Neuronal stem cell (in vitro differentiated cells): ENCODE measurements around the gene KANK3.

Source experiments
- DNase-seq: peaks from one replicate; pipeline ENCODE4 v3.0.0-alpha.2; 2013; ENCODE audit warnings: low spot score
- H2AFZ ChIP-seq: one replicate; pipeline ENCODE4 v1.6.1; 2013; ENCODE audit warnings: mild to moderate bottlenecking, low read length, inconsistent platforms
- H2AK5ac ChIP-seq: 2 replicates; pipeline ENCODE4 v1.6.1; 2013; ENCODE audit warnings: low read depth, mild to moderate bottlenecking, inconsistent platforms, low read length, moderate library complexity, mixed read lengths
- H2BK120ac ChIP-seq: 2 replicates; pipeline ENCODE4 v1.6.1; 2013; ENCODE audit warnings: low read depth, mild to moderate bottlenecking, inconsistent platforms, low read length, moderate library complexity, mixed read lengths
- H2BK12ac ChIP-seq: one replicate; pipeline ENCODE4 v1.6.1; 2013; ENCODE audit warnings: low read length, inconsistent platforms
- H2BK15ac ChIP-seq: 2 replicates; pipeline ENCODE4 v1.6.1; 2013; ENCODE audit warnings: mild to moderate bottlenecking, low read length, inconsistent platforms, mixed read lengths
- H2BK5ac ChIP-seq: one replicate; pipeline ENCODE4 v1.6.1; 2013; ENCODE audit warnings: inconsistent platforms, mild to moderate bottlenecking, low read length, moderate library complexity
- H3K14ac ChIP-seq: one replicate; pipeline ENCODE4 v1.6.1; 2013; ENCODE audit warnings: low read length, inconsistent platforms
- H3K18ac ChIP-seq: 2 replicates; pipeline ENCODE4 v1.6.1; 2013; ENCODE audit warnings: low read length, inconsistent platforms
- H3K23ac ChIP-seq: 2 replicates; pipeline ENCODE4 v1.6.1; 2013; ENCODE audit warnings: low read depth, mild to moderate bottlenecking, mixed read lengths, low read length, inconsistent platforms; ENCODE audit not compliant: poor library complexity
- H3K27ac ChIP-seq: replicated peaks from 3 replicates; pipeline ENCODE4 v1.5.1; 2013; ENCODE audit warnings: low read length, inconsistent platforms
- H3K27me3 ChIP-seq, 3 experiments: 2 replicates each; pipeline ENCODE4 v1.6.1; 2013; ENCODE audit warnings: low read length in 3 of 3, mild to moderate bottlenecking in 2 of 3, inconsistent platforms in 1 of 3, low read depth in 1 of 3, mixed read lengths in 1 of 3, moderate library complexity in 1 of 3; ENCODE audit not compliant: control insufficient read depth in 3 of 3, insufficient read depth in 3 of 3
- H3K36me3 ChIP-seq, 2 donors: replicated peaks in 1 of 2; 2 replicates each; pipeline ENCODE4 v1.6.1; 2013; ENCODE audit warnings: low read length in 2 of 2; ENCODE audit not compliant: control insufficient read depth in 2 of 2, insufficient read depth in 2 of 2
- H3K4ac ChIP-seq: 2 replicates; pipeline ENCODE4 v1.6.1; 2013; ENCODE audit warnings: inconsistent platforms, mild to moderate bottlenecking, low read length, moderate library complexity
- H3K4me1 ChIP-seq, 2 donors: 1 replicate in 1 of 2; 2 replicates in 1 of 2; pipeline ENCODE4 v1.6.1; 2013; ENCODE audit warnings: low read length in 2 of 2, low read depth in 1 of 2; ENCODE audit not compliant: control insufficient read depth in 2 of 2, insufficient read depth in 1 of 2
- H3K4me2 ChIP-seq: one replicate; pipeline ENCODE4 v1.6.1; 2013; ENCODE audit warnings: mild to moderate bottlenecking, low read length, inconsistent platforms; ENCODE audit not compliant: insufficient read depth, poor library complexity, severe bottlenecking
- H3K4me3 ChIP-seq, 2 donors: 2 replicates each; pipeline ENCODE4 v1.5.1; 2013; ENCODE audit warnings: low read length in 2 of 2, mild to moderate bottlenecking in 2 of 2, inconsistent platforms in 1 of 2, moderate library complexity in 1 of 2
- H3K79me1 ChIP-seq: one replicate; pipeline ENCODE4 v1.6.1; 2013; ENCODE audit warnings: low read depth, mild to moderate bottlenecking, inconsistent platforms, low read length, moderate library complexity
- H3K9ac ChIP-seq: one replicate; pipeline ENCODE4 v1.6.1; 2013; ENCODE audit warnings: mild to moderate bottlenecking, low read depth, low read length, inconsistent platforms; ENCODE audit not compliant: poor library complexity
- H3K9me3 ChIP-seq, 2 donors: replicated peaks in 1 of 2; 2 replicates each; pipeline versions ENCODE3 to v1.6.1; 2013; ENCODE audit warnings: low read length in 2 of 2, mild to moderate bottlenecking in 2 of 2, inconsistent platforms in 1 of 2, low read depth in 1 of 2, mixed read lengths in 1 of 2, moderate library complexity in 1 of 2; ENCODE audit not compliant: control insufficient read depth in 2 of 2, insufficient read depth in 1 of 2
- H4K8ac ChIP-seq: one replicate; pipeline ENCODE4 v1.6.1; 2013; ENCODE audit warnings: low read depth, mild to moderate bottlenecking, inconsistent platforms, low read length, moderate library complexity
- H4K91ac ChIP-seq: one replicate; pipeline ENCODE4 v1.6.1; 2013; ENCODE audit warnings: low read length, low read depth, mild to moderate bottlenecking, inconsistent platforms; ENCODE audit not compliant: poor library complexity
- WGBS, 2 donors: extraction: QIAGEN DNeasy Blood & Tissue Kit; methylation state at CpG; one replicate each; pipeline ENCODE4 v1.1.7; 2013; ENCODE audit warnings: missing lambda C conversion rate in 2 of 2, mixed read lengths in 1 of 2; ENCODE audit not compliant: insufficient read length in 2 of 2, insufficient replicate concordance in 1 of 2; ENCODE audit errors: extremely low coverage in 2 of 2; 5-methylcytosine and 5-hydroxymethylcytosine counted together

Gene KANK3

DNA sequence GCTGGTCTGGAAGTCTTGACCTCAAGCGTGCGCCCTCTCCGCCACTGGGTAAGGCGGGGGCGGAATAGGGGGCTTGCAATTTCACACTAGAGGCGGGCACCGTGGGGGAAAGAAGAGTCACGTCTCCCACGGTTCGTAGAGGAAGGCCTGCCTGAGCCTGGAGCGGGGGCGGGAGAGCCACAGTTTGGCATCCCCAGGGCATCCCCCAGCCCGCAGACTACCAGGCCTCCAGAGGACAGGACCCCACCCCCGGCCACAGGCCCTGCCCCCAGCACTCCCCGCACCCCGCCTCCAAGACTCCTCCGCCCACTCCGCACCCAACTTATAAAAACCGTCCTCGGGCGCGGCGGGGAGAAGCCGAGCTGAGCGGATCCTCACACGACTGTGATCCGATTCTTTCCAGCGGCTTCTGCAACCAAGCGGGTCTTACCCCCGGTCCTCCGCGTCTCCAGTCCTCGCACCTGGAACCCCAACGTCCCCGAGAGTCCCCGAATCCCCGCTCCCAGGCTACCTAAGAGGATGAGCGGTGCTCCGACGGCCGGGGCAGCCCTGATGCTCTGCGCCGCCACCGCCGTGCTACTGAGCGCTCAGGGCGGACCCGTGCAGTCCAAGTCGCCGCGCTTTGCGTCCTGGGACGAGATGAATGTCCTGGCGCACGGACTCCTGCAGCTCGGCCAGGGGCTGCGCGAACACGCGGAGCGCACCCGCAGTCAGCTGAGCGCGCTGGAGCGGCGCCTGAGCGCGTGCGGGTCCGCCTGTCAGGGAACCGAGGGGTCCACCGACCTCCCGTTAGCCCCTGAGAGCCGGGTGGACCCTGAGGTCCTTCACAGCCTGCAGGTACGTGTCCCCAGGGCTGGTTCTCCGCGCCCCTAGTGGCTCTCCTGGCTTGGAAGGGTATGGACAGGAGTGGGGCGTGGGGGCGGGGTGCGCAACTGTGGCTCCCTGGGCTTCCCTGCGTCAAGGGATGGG, 21.0 kb upstream of the KANK3 start, which contains the start of gene ANGPTL4:
Gene ANGPTL4, plus strand, starts transcription at position 353 of the 969 bp plus-strand sequence. Its CDS starts 167 bp downstream, at position 520.
- Histone ChIP-seq H4K91ac (no peak within 1 kb of the TSS), H3K9me3 (peaks cover 0 to 2% of the 10 kb centered on the region in 2 donors), H3K27ac (peak within 1 kb of the TSS; percentile 56), H3K9ac (peak within 1 kb of the TSS; percentile 86), H3K36me3 (peaks cover 0 to 2% of the 10 kb centered on the region in 2 donors), H2BK5ac (peak within 1 kb of the TSS; percentile 66), H2AFZ (peak within 1 kb of the TSS; percentile 88), H3K4me3 (peak within 1 kb of the TSS; percentile 42 to 79), H3K4me2 (peak within 1 kb of the TSS; percentile 89), H3K27me3 (peaks cover 0 to 23% (median 23%) of the 10 kb centered on the region in 3 experiments), H3K4ac (no peak within 1 kb of the TSS), H3K14ac (peak within 1 kb of the TSS; percentile 89), H3K18ac (peak within 1 kb of the TSS; percentile 98), H4K8ac (no peak within 1 kb of the TSS), H2BK12ac (peak within 1 kb of the TSS; percentile 69), H2AK5ac (peak within 1 kb of the TSS; percentile 47), H2BK120ac (peak within 1 kb of the TSS; percentile 72), H3K23ac (peak within 1 kb of the TSS; percentile 98), H3K79me1 (peaks cover 2% of the 10 kb centered on the region), H3K4me1 (peaks cover 16% of the 10 kb centered on the region in 2 donors), H2BK15ac (peak within 1 kb of the TSS; percentile 58)
- peak; percentile 64 for DNase-seq
- WGBS, 2 donors = no CpG with 5 or more reads among the region's 81 CpGs

DNA sequence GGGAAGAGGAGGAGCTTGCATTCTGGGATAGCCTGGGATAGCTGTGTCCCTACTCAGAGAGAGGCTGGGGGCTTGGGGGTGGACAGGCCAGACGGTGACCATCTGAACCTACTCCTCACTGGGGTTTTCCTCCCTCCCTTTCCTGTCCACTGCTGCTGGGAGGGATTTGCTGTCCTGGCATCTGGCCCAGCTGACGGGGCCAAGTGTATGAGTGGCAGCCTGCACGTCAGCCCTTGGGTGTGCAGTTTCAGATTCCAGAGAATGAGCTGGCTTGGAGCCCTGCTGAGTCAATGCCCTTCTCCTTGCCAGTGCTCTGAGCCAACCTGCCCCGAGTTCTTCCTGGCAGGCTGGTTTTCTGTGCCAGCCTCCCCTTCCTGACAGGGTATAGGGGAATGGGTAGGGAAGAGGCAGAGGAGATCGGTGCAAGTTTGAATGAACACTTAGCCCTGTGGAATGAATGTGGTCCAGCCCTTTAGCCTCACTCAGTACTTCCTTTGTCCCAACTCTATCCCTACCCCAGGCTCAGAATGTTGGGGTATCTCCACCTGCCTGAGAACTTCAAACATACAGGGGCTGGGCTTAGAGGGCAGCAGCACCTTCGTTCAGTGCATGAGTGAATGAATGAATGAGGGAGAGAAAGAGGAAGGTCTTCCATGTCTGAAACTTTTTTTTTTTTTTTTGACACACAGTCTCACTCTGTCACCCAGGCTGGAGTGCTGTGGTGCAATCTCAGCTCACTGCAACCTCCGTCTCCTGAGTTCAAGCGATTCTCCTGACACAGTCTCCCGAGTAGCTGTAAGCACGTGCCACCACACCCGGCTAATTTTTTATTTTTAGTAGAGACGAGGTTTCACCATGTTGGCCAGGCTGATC, 19.1 kb upstream of the KANK3 start:
- H4K8ac ChIP-seq = no peak overlapping the region
- H3K27ac ChIP-seq = no peak overlapping the region
- no peak overlapping the region for H4K91ac ChIP-seq
- no peak overlapping the region for H3K4ac ChIP-seq
- H2BK12ac ChIP-seq = no peak overlapping the region
- peaks cover 0 to 23% (median 23%) of the 10 kb centered on the region in 3 experiments for H3K27me3 ChIP-seq
- H3K36me3 ChIP-seq = no peaks in the 10 kb centered on the region
- peaks cover 9% of the 10 kb centered on the region in 2 donors for H3K4me1 ChIP-seq
- H3K79me1 ChIP-seq = no peaks in the 10 kb centered on the region
- H3K18ac ChIP-seq = peak overlapping the region; percentile 2
- H3K14ac ChIP-seq = no peak overlapping the region
- H2BK15ac ChIP-seq = no peak overlapping the region
- no peak overlapping the region for H2AK5ac ChIP-seq
- H3K9me3 ChIP-seq = peaks cover 0 to 2% of the 10 kb centered on the region in 2 donors
- H3K4me3 ChIP-seq = no peak overlapping the region
- H2BK120ac ChIP-seq = no peak overlapping the region
- no CpG with 5 or more reads among the region's 12 CpGs for WGBS, 2 donors
- H3K23ac ChIP-seq = no peak overlapping the region
- H2BK5ac ChIP-seq = no peak overlapping the region
- no peak overlapping the region for H2AFZ ChIP-seq
- H3K4me2 ChIP-seq = no peak overlapping the region
- no peak overlapping the region for H3K9ac ChIP-seq
- DNase-seq = no peak

DNA sequence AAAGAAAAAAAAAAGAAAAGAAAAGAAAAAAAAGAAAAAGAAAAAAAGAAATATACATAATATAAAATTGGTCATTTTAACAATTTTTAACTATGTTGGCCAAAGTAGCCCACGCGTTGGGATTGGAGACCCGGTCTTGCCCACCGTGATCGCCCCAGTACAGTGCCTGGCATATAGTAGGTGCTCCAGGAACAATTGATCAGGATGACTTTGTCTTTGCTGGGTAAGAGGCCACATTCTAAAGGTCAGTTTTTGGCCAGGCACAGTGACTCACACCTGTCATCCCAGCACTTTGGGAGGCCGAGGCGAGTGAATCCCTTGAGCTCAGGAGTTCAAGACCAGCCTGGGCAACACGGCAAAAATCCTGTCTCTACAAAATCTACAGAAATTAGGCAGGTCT, 17.1 kb upstream of the KANK3 start:
- H3K27me3 ChIP-seq = peaks cover 0 to 16% (median 14%) of the 10 kb centered on the region in 3 experiments
- H2AK5ac ChIP-seq = no peak overlapping the region
- H3K27ac ChIP-seq = no peak overlapping the region
- H3K18ac ChIP-seq = no peak overlapping the region
- no peak overlapping the region for H3K14ac ChIP-seq
- H2BK12ac ChIP-seq = no peak overlapping the region
- H3K9me3 ChIP-seq = peaks cover 0 to 3% of the 10 kb centered on the region in 2 donors
- no peak for DNase-seq
- peaks cover 5 to 13% of the 10 kb centered on the region in 2 donors for H3K4me1 ChIP-seq
- no peak overlapping the region for H2BK15ac ChIP-seq
- no peak overlapping the region for H3K4me3 ChIP-seq
- peaks cover 2% of the 10 kb centered on the region for H3K79me1 ChIP-seq
- H3K4me2 ChIP-seq = no peak overlapping the region
- H2AFZ ChIP-seq = no peak overlapping the region
- WGBS, 2 donors = no CpG with 5 or more reads among the region's 8 CpGs
- H2BK120ac ChIP-seq = no peak overlapping the region
- no peak overlapping the region for H3K9ac ChIP-seq
- H3K4ac ChIP-seq = no peak overlapping the region
- H3K23ac ChIP-seq = no peak overlapping the region
- H4K91ac ChIP-seq = no peak overlapping the region
- H4K8ac ChIP-seq = no peak overlapping the region
- H3K36me3 ChIP-seq = no peaks in the 10 kb centered on the region
- H2BK5ac ChIP-seq = no peak overlapping the region
